Fibroblast of peridontal ligament (primary cell): ENCODE results near the gene MPZL3.
"Not testable (repeated sequence)": the region's sequence is repeated elsewhere in the genome, so short reads cannot be mapped to it uniquely, and the experiment has no call there.

ENCODE experiments used
- DNase-seq: peaks from one replicate; pipeline ENCODE4 v3.0.0-alpha.2; 2010; ENCODE audit errors: extremely low read depth

The MPZL3 gene

GRCh38 chr11:118212781-118213191, 39.4 kb downstream of the MPZL3 start:
- no peak for DNase-seq

GRCh38 chr11:118212131-118212725, 39.9 kb downstream of the MPZL3 start:
- no peak for DNase-seq

- peak; percentile 9 for DNase-seq
These were observed 41.2 kb downstream of the MPZL3 start for GRCh38 chr11:118211006-118211405.

GRCh38 chr11:118210323-118210722, 41.8 kb downstream of the MPZL3 start:
- DNase-seq = no peak

GRCh38 chr11:118209033-118209432, 43.1 kb downstream of the MPZL3 start:
- DNase-seq = no peak

GRCh38 chr11:118207079-118207478, 45.1 kb downstream of the MPZL3 start:
- DNase-seq = no peak

GRCh38 chr11:118206391-118207031, 45.7 kb downstream of the MPZL3 start:
- DNase-seq = no peak

- DNase-seq = no peak
These were observed 46.4 kb downstream of the MPZL3 start for GRCh38 chr11:118205606-118206378.

GRCh38 chr11:118202599-118203422, 49.4 kb downstream of the MPZL3 start:
- no peak for DNase-seq

- no peak for DNase-seq
These were observed 50.2 kb downstream of the MPZL3 start for GRCh38 chr11:118201966-118202365.

GRCh38 chr11:118200901-118201680, 51.1 kb downstream of the MPZL3 start:
- DNase-seq = no peak

GRCh38 chr11:118200497-118200896, 51.7 kb downstream of the MPZL3 start:
- DNase-seq = no peak

GRCh38 chr11:118199135-118199534, 53.0 kb downstream of the MPZL3 start:
- DNase-seq = no peak

- peak; percentile 49 for DNase-seq
These were observed 53.8 kb downstream of the MPZL3 start for GRCh38 chr11:118198370-118198769.

GRCh38 chr11:118194835-118195627, 57.1 kb downstream of the MPZL3 start:
- peak; percentile 76 for DNase-seq

GRCh38 chr11:118193910-118194566, 58.1 kb downstream of the MPZL3 start:
- no peak for DNase-seq

GRCh38 chr11:118192817-118193216, 59.3 kb downstream of the MPZL3 start:
- DNase-seq = not testable (repeated sequence)

GRCh38 chr11:118190942-118191506, 61.1 kb downstream of the MPZL3 start:
- not testable (repeated sequence) for DNase-seq

- no peak for DNase-seq
These were observed 65.6 kb downstream of the MPZL3 start for GRCh38 chr11:118186346-118187107.
